Kidney (tissue), 14 donors: Measurements from ENCODE around the gene PBX2. TPM values are rescaled to one million over a fixed set of nuclear protein-coding genes. Genes with fewer than 3 reads are reported as not detected.
A peak's percentile ranks its signal among the peaks of the same experiment; 100 is the strongest.

Experiments
- DNase-seq, 5 donors: peaks; one replicate each; pipeline ENCODE4 v3.0.0-alpha.2; 2013 to 2020
- FAIRE-seq: peaks from 2 replicates; lab custom pipeline; 2012; peaks lifted over from hg19 to GRCh38; lab: Jason Lieb, UNC
- H3K27ac ChIP-seq, 2 donors: one replicate each; pipeline ENCODE4 v1.7.0; 2013; ENCODE audit warnings: low read depth in 2 of 2, low read length in 2 of 2, inconsistent platforms in 1 of 2
- H3K27me3 ChIP-seq: one replicate; pipeline ENCODE4 v1.7.1; 2013; ENCODE audit warnings: low read length, inconsistent platforms; ENCODE audit not compliant: control insufficient read depth, insufficient read depth
- H3K36me3 ChIP-seq, 3 donors: one replicate each; pipeline versions ENCODE4 v1.7.0 to v1.7.1; 2013; ENCODE audit warnings: low read length in 3 of 3, control low read depth in 1 of 3, inconsistent platforms in 1 of 3; ENCODE audit not compliant: insufficient read depth in 3 of 3, control insufficient read depth in 2 of 3
- H3K4me1 ChIP-seq, 3 donors: one replicate each; pipeline versions ENCODE4 v1.7.0 to v1.7.1; 2013; ENCODE audit warnings: low read length in 3 of 3, inconsistent platforms in 1 of 3, low read depth in 1 of 3; ENCODE audit not compliant: control insufficient read depth in 2 of 3, insufficient read depth in 2 of 3
- H3K4me3 ChIP-seq, 3 donors: one replicate each; pipeline versions ENCODE4 v1.7.0 to v1.8.1; 2013; ENCODE audit warnings: low read length in 3 of 3, control low read depth in 1 of 3, inconsistent platforms in 1 of 3
- H3K9ac ChIP-seq, 3 donors: one replicate each; pipeline versions ENCODE4 v1.7.0 to v1.7.1; 2013; ENCODE audit warnings: low read length in 3 of 3, control low read depth in 1 of 3, inconsistent platforms in 1 of 3
- H3K9me3 ChIP-seq, 3 donors: one replicate each; pipeline versions ENCODE4 v1.7.0 to v1.7.1; 2013; ENCODE audit warnings: low read length in 3 of 3, control low read depth in 1 of 3, inconsistent platforms in 1 of 3; ENCODE audit not compliant: control insufficient read depth in 2 of 3, insufficient read depth in 1 of 3
- CTCF ChIP-seq: IDR thresholded peaks from 3 replicates; pipeline ENCODE4 v1.5.1; 2012; ENCODE audit warnings: mild to moderate bottlenecking, moderate library complexity, borderline replicate concordance; ENCODE audit not compliant: insufficient read depth; ENCODE audit errors: extremely low read depth
- intact Hi-C: fragments of 100-400 bp; cut with DNase I; formaldehyde crosslinking; loops from one replicate; pipeline ENCODE4 v1.11.1; 2022
- polyA plus RNA-seq: library from polyadenylated mRNA; stranded (reverse); fragments of 350-450 nt; fragmentation: Illumina TruSeq; extraction: RNeasy Lipid Tissue Mini Kit (QIAGEN cat#74804); gene quantifications from one replicate; pipeline ENCODE4 v1.2.3, GENCODE V29; 2014; ENCODE audit warnings: low read depth, low replicate concordance; ENCODE audit not compliant: insufficient read depth
- total RNA-seq: library from RNA; stranded (reverse); fragmentation: NEBNext Ultra II Directional; extraction: Animal tissue kit (Norgen Biotek cat#: 25700); gene quantifications from one replicate; pipeline ENCODE4 v1.2.1, GENCODE V29; 2021
- donor health status: control.
- donor health status: control.
- donor health status: control.
- donor health status: control.
- donor health status: control.
- donor health status: DM: yes; HTN: yes; CAD: no.
- donor health status: Normal renal cell carcinoma (clear cell type).

PBX2 gene
- total and polyA plus RNA-seq, 2 donors from 2014 or later = 34.6 to 87.3 TPM

GRCh38 chr6:32176476-32177182 lies 13.4 kb downstream of the PBX2 start:
- intact Hi-C loops = no loop called here
- Histone ChIP-seq H3K27ac (peak overlapping the region; percentile 93 to 98), H3K4me1 (peaks cover 7 to 31% (median 30%) of the 10 kb centered on the region in 3 donors), H3K9ac (peak overlapping the region; percentile 48 to 91 (median 59)), H3K9me3 (no peaks in the 10 kb centered on the region), H3K36me3 (peaks cover 0 to 8% (median 0%) of the 10 kb centered on the region in 3 donors), H3K27me3 (no peaks in the 10 kb centered on the region), H3K4me3 (peak overlapping the region; percentile 75 to 95 (median 94))
- FAIRE-seq (no peak), DNase-seq (peak in 1 of 5 donors; percentile 29)
- no peak for TF ChIP-seq CTCF

GRCh38 chr6:32175711-32176475 lies 14.1 kb downstream of the PBX2 start, which contains the start of gene AGPAT1:
Gene AGPAT1 (minus strand): TSS chr6:32176084. CDS start chr6:32171496, 4,588 bp downstream.
- H3K4me1 ChIP-seq = peaks cover 7 to 31% (median 30%) of the 10 kb centered on the region in 3 donors
- no peak for FAIRE-seq
- no peak for TF ChIP-seq CTCF

GRCh38 chr6:32175322-32175710 lies 14.7 kb downstream of the PBX2 start:
- peak overlapping the region; percentile 50 to 88 (median 54) for H3K9ac ChIP-seq
- peak overlapping the region; percentile 76 to 93 for H3K27ac ChIP-seq
- peaks cover 7 to 31% (median 30%) of the 10 kb centered on the region in 3 donors for H3K4me1 ChIP-seq
- no peaks in the 10 kb centered on the region for H3K9me3 ChIP-seq
- DNase-seq (peak in 1 of 5 donors; percentile 28), FAIRE-seq (no peak)
- intact Hi-C loops = no loop called here
- TF ChIP-seq CTCF = no peak
- H3K36me3 ChIP-seq = peaks cover 0 to 5% (median 0%) of the 10 kb centered on the region in 3 donors
- H3K4me3 ChIP-seq = peak overlapping the region; percentile 67 to 94 (median 77)
- no peaks in the 10 kb centered on the region for H3K27me3 ChIP-seq

More at GRCh38 chr6:32175711-32176475, 14.1 kb downstream of the PBX2 start, which contains the start of gene AGPAT1:
- DNase-seq = peak; percentile 97 to 99 (median 98)
- peak within 1 kb of the TSS; percentile 54 to 91 (median 59) for H3K9ac ChIP-seq
- peak within 1 kb of the TSS; percentile 77 to 95 (median 94) for H3K4me3 ChIP-seq
- peaks cover 0 to 3% (median 3%) of the 10 kb centered on the region in 3 donors for H3K36me3 ChIP-seq
- H3K9me3 ChIP-seq = no peaks in the 10 kb centered on the region
- H3K27ac ChIP-seq = peak within 1 kb of the TSS; percentile 93 to 98
- no peaks in the 10 kb centered on the region for H3K27me3 ChIP-seq
- intact Hi-C loops = no loop called here
